Measurements from ENCODE around the gene MTAP.

- TF ChIP-seq POLR2AphosphoS5 (IDR thresholded peaks at IDR 0.05): no peak
- TF ChIP-seq POLR2A (IDR thresholded peaks at IDR 0.05): no peak
These were observed 51.7 kb downstream of the MTAP start for GRCh38 chr9:21854119-21854518.

All from breast epithelium (tissue), 3 donors.